Heart right ventricle (tissue), 16 donors: ENCODE results near the gene TBX5. TPM values are rescaled to one million over a fixed set of nuclear protein-coding genes. Genes with fewer than 3 reads are reported as not detected.
A peak's percentile ranks its signal among the peaks of the same experiment; 100 is the strongest.

Experiments
- ATAC-seq, 8 donors: fragments of 200-7000 bp; cut with Tn5 transposase; one replicate each; pipeline ENCODE4 v1.9.1; 2020; ENCODE audit warnings: mild to moderate bottlenecking in 8 of 8, moderate library complexity in 8 of 8, moderate number of reproducible peaks in 1 of 8
- DNase-seq, 2 donors: peaks; one replicate each; pipeline ENCODE4 v3.0.0-alpha.2; 2020
- H3K27ac ChIP-seq, 10 donors: fragments of 200-600 bp; sonication (generic) in 2 of 10; one replicate each; pipeline versions ENCODE4 v1.5.0 to v1.8.0; 2020 to 2022; ENCODE audit warnings: mild to moderate bottlenecking in 3 of 10
- H3K27me3 ChIP-seq, 7 donors: fragments of 200-600 bp; one replicate each; pipeline ENCODE4 v1.8.0; 2021 to 2022; ENCODE audit warnings: mild to moderate bottlenecking in 2 of 7
- H3K36me3 ChIP-seq, 9 donors: fragments of 200-600 bp; sonication (generic) in 1 of 9; one replicate each; pipeline versions ENCODE4 v1.5.0 to v1.8.0; 2020 to 2022; ENCODE audit warnings: mild to moderate bottlenecking in 2 of 9
- H3K4me1 ChIP-seq, 9 donors: fragments of 200-600 bp; sonication (generic) in 1 of 9; one replicate each; pipeline versions ENCODE4 v1.5.0 to v1.8.0; 2020 to 2022; ENCODE audit warnings: mild to moderate bottlenecking in 4 of 9
- H3K4me3 ChIP-seq, 10 donors: fragments of 200-600 bp; sonication (generic) in 2 of 10; one replicate each; pipeline versions ENCODE4 v1.5.0 to v1.8.0; 2020 to 2022; ENCODE audit warnings: mild to moderate bottlenecking in 7 of 10, moderate library complexity in 2 of 10
- H3K9me3 ChIP-seq, 11 donors: fragments of 200-600 bp in 10 of 11; sonication (generic) in 2 of 11; one replicate each; pipeline versions ENCODE4 v1.5.0 to v1.8.0; 2013 to 2022; ENCODE audit warnings: mild to moderate bottlenecking in 2 of 11, control low read depth in 1 of 11, moderate library complexity in 1 of 11
- WGBS, 2 donors: extraction: QIAGEN DNeasy Blood & Tissue Kit; methylation state at CpG; one replicate each; pipeline ENCODE4 v1.1.7; 2013; ENCODE audit warnings: inconsistent platforms in 1 of 2; 5-methylcytosine and 5-hydroxymethylcytosine counted together
- intact Hi-C, 10 donors: fragments of 100-400 bp; cut with DNase I; formaldehyde crosslinking; loops; one replicate each; pipeline versions ENCODE4 v1.11.1 to v1.14.2; 2022
- polyA plus RNA-seq, 2 donors: library from polyadenylated mRNA; stranded (reverse); fragments of 200-250 nt; gene quantifications; one replicate each; pipeline ENCODE4 v1.2.3, GENCODE V29; 2013
- total RNA-seq, 10 donors: library from RNA; stranded (reverse); fragmentation: NEBNext Ultra II Directional in 3 of 10; extraction: Animal tissue kit (Norgen Biotek cat#: 25700) in 3 of 10; gene quantifications; one replicate each; pipeline versions ENCODE4 v1.2.1 to v1.2.4, GENCODE V29; 2021 to 2023
- TF ChIP-seq, protein P1 (sequence below), 9 donors: fragments of 200-600 bp; sonication (generic) in 2 of 9; IDR thresholded peaks; one replicate each; pipeline versions ENCODE4 v1.5.0 to v1.8.0; 2021 to 2022; ENCODE audit warnings: antibody characterized with exemption in 9 of 9, mild to moderate bottlenecking in 5 of 9, moderate library complexity in 1 of 9
- donor health status: Arrhythmogenic right ventricular cardiomyopathy.
- donor health status: ischemic (EF 13 %, LVEDD 7.1; RV severe dilation, severe dysfunction).
- donor health status: healthy with polysubstance abuse.
- donor health status: DM: no; HTN: yes; CAD: no.
- donor health status: DM: no; HTN: no; CAD: no.
- donor health status: ischemic (EF 25% LVEDD 6.9; RV normal size, moderate dysfunction).
- donor health status: ischemic (EF 25% LVEDD 5.7; RV mildly dilated, moderate dysfunction).
- donor health status: healthy.
- donor health status: DM: yes; HTN: yes; CAD: no.
- donor health status: Ischemic cardiomyopathy.
- donor health status: ischemic (EF 35%, LVEDD 5.7; RV mildly dilated, moderate dysfunction).
- donor health status: nonischemic (EF 11% LVEDD 7.7; RV severe dilation, severe dysfunction).
- donor health status: DM: yes; HTN: yes; CAD: no.
- donor health status: PGD.
- donor health status: ischemic (EF 29% LVEDD 5.4; RV normal size, mild dysfunction).
- donor health status: nonischemic (EF 23%, LVEDD 6.1; RV moderate dilation, normal function).

The TBX5 gene
- total and polyA plus RNA-seq, 12 donors: 4.0 to 70.1 (median 51.4) TPM

DNA sequence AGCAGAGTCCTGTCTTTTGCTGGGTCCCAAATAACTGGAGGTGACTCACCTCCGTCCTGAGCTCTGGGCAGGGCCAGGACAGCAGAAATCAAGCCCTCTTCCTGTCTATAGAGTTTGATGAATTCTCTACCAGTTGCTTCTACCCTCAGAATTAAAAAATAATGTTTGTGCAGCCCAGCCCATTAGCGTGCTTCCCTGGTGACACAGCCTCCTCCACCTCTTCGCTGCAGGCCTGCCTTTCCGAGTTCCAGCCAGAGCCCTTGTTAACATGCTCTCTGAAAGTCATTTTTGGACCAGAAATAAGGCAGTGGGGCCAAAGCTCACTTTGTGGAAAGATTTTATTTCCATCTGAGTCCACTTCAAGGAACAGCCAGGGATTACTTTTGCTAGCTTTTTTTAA lies 94.0 kb downstream of the TBX5 start:
- H3K4me1 ChIP-seq: peaks cover 0 to 11% (median 2%) of the 10 kb centered on the region in 9 donors
- DNase-seq (peak in 1 of 2 donors; percentile 9), ATAC-seq (peak in 4 of 8 donors; percentile 51 to 80 (median 62))
- TF ChIP-seq, protein P1, sequence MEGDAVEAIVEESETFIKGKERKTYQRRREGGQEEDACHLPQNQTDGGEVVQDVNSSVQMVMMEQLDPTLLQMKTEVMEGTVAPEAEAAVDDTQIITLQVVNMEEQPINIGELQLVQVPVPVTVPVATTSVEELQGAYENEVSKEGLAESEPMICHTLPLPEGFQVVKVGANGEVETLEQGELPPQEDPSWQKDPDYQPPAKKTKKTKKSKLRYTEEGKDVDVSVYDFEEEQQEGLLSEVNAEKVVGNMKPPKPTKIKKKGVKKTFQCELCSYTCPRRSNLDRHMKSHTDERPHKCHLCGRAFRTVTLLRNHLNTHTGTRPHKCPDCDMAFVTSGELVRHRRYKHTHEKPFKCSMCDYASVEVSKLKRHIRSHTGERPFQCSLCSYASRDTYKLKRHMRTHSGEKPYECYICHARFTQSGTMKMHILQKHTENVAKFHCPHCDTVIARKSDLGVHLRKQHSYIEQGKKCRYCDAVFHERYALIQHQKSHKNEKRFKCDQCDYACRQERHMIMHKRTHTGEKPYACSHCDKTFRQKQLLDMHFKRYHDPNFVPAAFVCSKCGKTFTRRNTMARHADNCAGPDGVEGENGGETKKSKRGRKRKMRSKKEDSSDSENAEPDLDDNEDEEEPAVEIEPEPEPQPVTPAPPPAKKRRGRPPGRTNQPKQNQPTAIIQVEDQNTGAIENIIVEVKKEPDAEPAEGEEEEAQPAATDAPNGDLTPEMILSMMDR (IDR thresholded peaks at IDR 0.05): no peak
- H3K27me3 ChIP-seq: no peaks in the 10 kb centered on the region
- no peaks in the 10 kb centered on the region for H3K9me3 ChIP-seq
- H3K27ac ChIP-seq: no peak overlapping the region
- intact Hi-C loops: no loop called here
- H3K36me3 ChIP-seq: no peaks in the 10 kb centered on the region
- H3K4me3 ChIP-seq: no peak overlapping the region
- 77 to 91% methylated on average over 4 of the region's 4 CpGs for WGBS, 2 donors

DNA sequence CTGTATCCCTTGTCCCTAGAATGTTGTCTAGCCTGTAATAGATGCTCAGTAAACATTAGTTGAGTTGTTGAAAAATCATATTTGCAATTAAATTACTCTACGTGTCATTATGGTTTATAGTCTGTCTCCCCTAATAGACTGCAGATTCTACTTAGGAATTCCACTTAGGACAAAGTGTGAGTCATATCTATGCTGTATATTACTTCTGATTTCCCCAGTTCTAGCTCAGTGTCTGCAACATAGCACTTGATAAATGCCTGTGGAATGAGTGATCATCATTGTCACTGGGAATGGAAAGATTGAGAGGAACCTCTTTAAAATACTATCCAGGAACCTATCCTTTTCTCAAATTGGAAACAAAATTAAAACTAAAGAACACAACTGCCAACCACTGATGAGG lies 99.3 kb downstream of the TBX5 start:
- H3K4me1 ChIP-seq: no peaks in the 10 kb centered on the region
- H3K36me3 ChIP-seq: no peaks in the 10 kb centered on the region
- DNase-seq: no peak
- H3K4me3 ChIP-seq: no peak overlapping the region
- TF ChIP-seq, protein P1 (IDR thresholded peaks at IDR 0.05): no peak
- peaks cover 0 to 9% (median 0%) of the 10 kb centered on the region in 11 donors for H3K9me3 ChIP-seq
- WGBS, 2 donors: 71 to 78% methylated on average over 1 of the region's 1 CpG
- intact Hi-C loops: no loop called here
- H3K27ac ChIP-seq: no peak overlapping the region
- ATAC-seq: no peak
- peaks cover 0 to 8% (median 3%) of the 10 kb centered on the region in 7 donors for H3K27me3 ChIP-seq

DNA sequence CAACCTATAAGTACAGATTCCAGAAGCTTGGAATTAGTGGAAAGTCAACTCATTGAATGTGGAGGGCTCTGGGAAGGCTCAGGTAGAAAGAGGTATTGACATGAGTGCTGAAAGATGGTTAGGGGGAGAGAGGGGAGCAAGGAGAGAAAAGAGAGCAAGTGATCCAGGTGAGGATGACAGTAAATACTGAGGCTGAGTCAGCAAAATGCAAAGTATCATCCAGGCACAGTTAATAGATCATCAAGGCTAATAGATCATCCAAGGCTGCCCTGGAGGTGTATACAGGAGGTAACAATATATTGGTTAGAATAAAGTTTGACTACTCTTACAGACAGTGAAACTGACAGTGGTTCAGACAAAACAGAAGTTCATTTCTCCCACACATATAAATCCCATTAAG lies 100.5 kb downstream of the TBX5 start:
- ATAC-seq: no peak
- Histone ChIP-seq H3K4me3 (no peak overlapping the region), H3K27me3 (peaks cover 0 to 8% (median 3%) of the 10 kb centered on the region in 7 donors), H3K9me3 (peaks cover 0 to 9% (median 0%) of the 10 kb centered on the region in 11 donors), H3K27ac (no peak overlapping the region), H3K36me3 (no peaks in the 10 kb centered on the region), H3K4me1 (no peaks in the 10 kb centered on the region)
- intact Hi-C loops: no loop called here
- TF ChIP-seq, protein P1 (IDR thresholded peaks at IDR 0.05): no peak
- DNase-seq: no peak
